HepG2 (cell line): Measurements from ENCODE around the gene SLC19A1. TPM values are rescaled to one million over a fixed set of nuclear protein-coding genes. Genes with fewer than 3 reads are reported as not detected.

Source experiments
- BHLHE40 ChIP-seq: IDR thresholded peaks from 2 replicates; pipeline ENCODE4 v1.6.1; 2011; ENCODE audit warnings: low read length, improper control_type of control experiment
- BORCS8-MEF2B ChIP-seq: sonication (generic); formaldehyde crosslinking; IDR thresholded peaks from 2 replicates; pipeline ENCODE4 v1.8.0; 2022; ENCODE audit warnings: mild to moderate bottlenecking, missing genetic modification reagents
- KAT2B ChIP-seq: fragments of 150-350 bp; IDR thresholded peaks from 2 replicates; pipeline ENCODE4 v1.6.1; 2014; ENCODE audit warnings: low read depth, low read length, borderline replicate concordance
- MTF1 ChIP-seq: sonication (generic); formaldehyde crosslinking; IDR thresholded peaks from 2 replicates; pipeline ENCODE4 v1.5.0; 2020; ENCODE audit warnings: missing genetic modification reagents
- NFRKB ChIP-seq: fragments of 450-650 bp; IDR thresholded peaks from 2 replicates; pipeline ENCODE4 v1.6.1; 2017
- NR2F1 ChIP-seq, 2 experiments: fragments of 450-650 bp in 1 of 2; formaldehyde crosslinking in 1 of 2; IDR thresholded peaks; 2 replicates each; pipeline versions ENCODE4 v1.5.0 to v1.6.1; 2016 to 2020; ENCODE audit warnings: mild to moderate bottlenecking in 1 of 2, missing compliant biosample characterization in 1 of 2, missing genetic modification reagents in 1 of 2, moderate library complexity in 1 of 2
- NR3C1 ChIP-seq: sonication (generic); formaldehyde crosslinking; IDR thresholded peaks from 2 replicates; pipeline ENCODE4 v1.4.0; 2020; ENCODE audit warnings: missing genetic modification reagents
- RARG ChIP-seq: sonication (generic); formaldehyde crosslinking; IDR thresholded peaks from 2 replicates; pipeline ENCODE4 v1.4.0; 2020; ENCODE audit warnings: low read depth, mild to moderate bottlenecking, missing genetic modification reagents
- RERE ChIP-seq: IDR thresholded peaks from 2 replicates; pipeline ENCODE4 v1.6.1; 2016; ENCODE audit warnings: low read depth, missing genetic modification reagents, missing compliant biosample characterization
- ZNF33B ChIP-seq: sonication (generic); formaldehyde crosslinking; IDR thresholded peaks from 2 replicates; pipeline ENCODE4 v1.5.1; 2020; ENCODE audit warnings: mild to moderate bottlenecking, missing genetic modification reagents
- ZNF550 ChIP-seq: sonication (generic); formaldehyde crosslinking; IDR thresholded peaks from 2 replicates; pipeline ENCODE4 v1.4.0; 2020; ENCODE audit warnings: mild to moderate bottlenecking, missing genetic modification reagents, borderline replicate concordance
- ZNF605 ChIP-seq: sonication (generic); formaldehyde crosslinking; IDR thresholded peaks from 2 replicates; pipeline ENCODE4 v1.8.0; 2022; ENCODE audit warnings: mild to moderate bottlenecking, missing genetic modification reagents
- ZNF615 ChIP-seq: sonication (generic); formaldehyde crosslinking; IDR thresholded peaks from 2 replicates; pipeline ENCODE4 v1.5.0; 2020; ENCODE audit warnings: mild to moderate bottlenecking, missing genetic modification reagents, borderline replicate concordance
- ZNF761 ChIP-seq: sonication (generic); formaldehyde crosslinking; conservative IDR thresholded peaks from 2 replicates; pipeline ENCODE4 v1.4.0; 2020; ENCODE audit warnings: mild to moderate bottlenecking, missing genetic modification reagents
- polyA plus RNA-seq, 8 experiments: library from polyadenylated mRNA; depleted of rRNA in 3 of 8; stranded (reverse) in 7 of 8; unstranded in 1 of 8; fragments of >200 nt; fragmentation: Illumina TruSeq in 4 of 8; extraction: Trizol in 4 of 8; gene quantifications; 2 replicates each; pipeline versions ENCODE4 v1.2.1 to v1.2.3, GENCODE V29; 2011 to 2016; ENCODE audit warnings: low read depth in 4 of 8, missing spikeins in 1 of 8, mixed read lengths in 1 of 8; ENCODE audit not compliant: insufficient read depth in 1 of 8
- total RNA-seq, 5 experiments: library from RNA; depleted of rRNA; stranded (reverse); fragments of >200 nt; fragmentation: Illumina TruSeq; extraction: Trizol; gene quantifications; 2 replicates each; pipeline ENCODE4 v1.2.3, GENCODE V29; 2016; ENCODE audit warnings: low read depth in 1 of 5
- TF ChIP-seq, protein P1 (sequence below): sonication (generic); formaldehyde crosslinking; IDR thresholded peaks from 2 replicates; pipeline ENCODE4 v1.9.0; 2021; ENCODE audit warnings: mild to moderate bottlenecking, missing genetic modification reagents
- TF ChIP-seq, protein P2 (sequence below): sonication (generic); formaldehyde crosslinking; conservative IDR thresholded peaks from 2 replicates; pipeline ENCODE4 v1.5.0; 2020; ENCODE audit warnings: missing genetic modification reagents

The SLC19A1 gene
- total and polyA plus RNA-seq, 2 of the 13 experiments (the other 11 are each of a cell fraction or from before 2014, with no cell fraction given): 21.8 to 23.0 TPM

GRCh38 chr21:45541221-45542039 lies 810 bp downstream of the SLC19A1 start (continued):
- TF ChIP-seq ZNF615 (CRISPR knock-in tag) (no peak), BHLHE40 (peak; percentile 62), ZNF33B (CRISPR knock-in tag) (no peak), ZNF550 (CRISPR knock-in tag) (no peak), NFRKB (no peak), MTF1 (CRISPR knock-in tag) (no peak), RERE (CRISPR knock-in tag) (no peak), NR3C1 (CRISPR knock-in tag) (no peak), RARG (CRISPR knock-in tag) (no peak), NR2F1 (CRISPR knock-in tag; IDR thresholded peaks at IDR 0.05) (no peak), ZNF761 (CRISPR knock-in tag) (no peak), ZNF605 (no peak), KAT2B (no peak), BORCS8-MEF2B (CRISPR knock-in tag) (peak; percentile 86)
- TF ChIP-seq, protein P1, sequence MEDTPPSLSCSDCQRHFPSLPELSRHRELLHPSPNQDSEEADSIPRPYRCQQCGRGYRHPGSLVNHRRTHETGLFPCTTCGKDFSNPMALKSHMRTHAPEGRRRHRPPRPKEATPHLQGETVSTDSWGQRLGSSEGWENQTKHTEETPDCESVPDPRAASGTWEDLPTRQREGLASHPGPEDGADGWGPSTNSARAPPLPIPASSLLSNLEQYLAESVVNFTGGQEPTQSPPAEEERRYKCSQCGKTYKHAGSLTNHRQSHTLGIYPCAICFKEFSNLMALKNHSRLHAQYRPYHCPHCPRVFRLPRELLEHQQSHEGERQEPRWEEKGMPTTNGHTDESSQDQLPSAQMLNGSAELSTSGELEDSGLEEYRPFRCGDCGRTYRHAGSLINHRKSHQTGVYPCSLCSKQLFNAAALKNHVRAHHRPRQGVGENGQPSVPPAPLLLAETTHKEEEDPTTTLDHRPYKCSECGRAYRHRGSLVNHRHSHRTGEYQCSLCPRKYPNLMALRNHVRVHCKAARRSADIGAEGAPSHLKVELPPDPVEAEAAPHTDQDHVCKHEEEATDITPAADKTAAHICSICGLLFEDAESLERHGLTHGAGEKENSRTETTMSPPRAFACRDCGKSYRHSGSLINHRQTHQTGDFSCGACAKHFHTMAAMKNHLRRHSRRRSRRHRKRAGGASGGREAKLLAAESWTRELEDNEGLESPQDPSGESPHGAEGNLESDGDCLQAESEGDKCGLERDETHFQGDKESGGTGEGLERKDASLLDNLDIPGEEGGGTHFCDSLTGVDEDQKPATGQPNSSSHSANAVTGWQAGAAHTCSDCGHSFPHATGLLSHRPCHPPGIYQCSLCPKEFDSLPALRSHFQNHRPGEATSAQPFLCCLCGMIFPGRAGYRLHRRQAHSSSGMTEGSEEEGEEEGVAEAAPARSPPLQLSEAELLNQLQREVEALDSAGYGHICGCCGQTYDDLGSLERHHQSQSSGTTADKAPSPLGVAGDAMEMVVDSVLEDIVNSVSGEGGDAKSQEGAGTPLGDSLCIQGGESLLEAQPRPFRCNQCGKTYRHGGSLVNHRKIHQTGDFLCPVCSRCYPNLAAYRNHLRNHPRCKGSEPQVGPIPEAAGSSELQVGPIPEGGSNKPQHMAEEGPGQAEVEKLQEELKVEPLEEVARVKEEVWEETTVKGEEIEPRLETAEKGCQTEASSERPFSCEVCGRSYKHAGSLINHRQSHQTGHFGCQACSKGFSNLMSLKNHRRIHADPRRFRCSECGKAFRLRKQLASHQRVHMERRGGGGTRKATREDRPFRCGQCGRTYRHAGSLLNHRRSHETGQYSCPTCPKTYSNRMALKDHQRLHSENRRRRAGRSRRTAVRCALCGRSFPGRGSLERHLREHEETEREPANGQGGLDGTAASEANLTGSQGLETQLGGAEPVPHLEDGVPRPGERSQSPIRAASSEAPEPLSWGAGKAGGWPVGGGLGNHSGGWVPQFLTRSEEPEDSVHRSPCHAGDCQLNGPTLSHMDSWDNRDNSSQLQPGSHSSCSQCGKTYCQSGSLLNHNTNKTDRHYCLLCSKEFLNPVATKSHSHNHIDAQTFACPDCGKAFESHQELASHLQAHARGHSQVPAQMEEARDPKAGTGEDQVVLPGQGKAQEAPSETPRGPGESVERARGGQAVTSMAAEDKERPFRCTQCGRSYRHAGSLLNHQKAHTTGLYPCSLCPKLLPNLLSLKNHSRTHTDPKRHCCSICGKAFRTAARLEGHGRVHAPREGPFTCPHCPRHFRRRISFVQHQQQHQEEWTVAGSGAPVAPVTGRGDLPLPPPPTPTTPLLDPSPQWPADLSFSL: no peak
- TF ChIP-seq, protein P2, sequence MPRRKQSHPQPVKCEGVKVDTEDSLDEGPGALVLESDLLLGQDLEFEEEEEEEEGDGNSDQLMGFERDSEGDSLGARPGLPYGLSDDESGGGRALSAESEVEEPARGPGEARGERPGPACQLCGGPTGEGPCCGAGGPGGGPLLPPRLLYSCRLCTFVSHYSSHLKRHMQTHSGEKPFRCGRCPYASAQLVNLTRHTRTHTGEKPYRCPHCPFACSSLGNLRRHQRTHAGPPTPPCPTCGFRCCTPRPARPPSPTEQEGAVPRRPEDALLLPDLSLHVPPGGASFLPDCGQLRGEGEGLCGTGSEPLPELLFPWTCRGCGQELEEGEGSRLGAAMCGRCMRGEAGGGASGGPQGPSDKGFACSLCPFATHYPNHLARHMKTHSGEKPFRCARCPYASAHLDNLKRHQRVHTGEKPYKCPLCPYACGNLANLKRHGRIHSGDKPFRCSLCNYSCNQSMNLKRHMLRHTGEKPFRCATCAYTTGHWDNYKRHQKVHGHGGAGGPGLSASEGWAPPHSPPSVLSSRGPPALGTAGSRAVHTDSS: no peak
